ENCODE measurements around the gene AFF3.

The AFF3 gene

DNA sequence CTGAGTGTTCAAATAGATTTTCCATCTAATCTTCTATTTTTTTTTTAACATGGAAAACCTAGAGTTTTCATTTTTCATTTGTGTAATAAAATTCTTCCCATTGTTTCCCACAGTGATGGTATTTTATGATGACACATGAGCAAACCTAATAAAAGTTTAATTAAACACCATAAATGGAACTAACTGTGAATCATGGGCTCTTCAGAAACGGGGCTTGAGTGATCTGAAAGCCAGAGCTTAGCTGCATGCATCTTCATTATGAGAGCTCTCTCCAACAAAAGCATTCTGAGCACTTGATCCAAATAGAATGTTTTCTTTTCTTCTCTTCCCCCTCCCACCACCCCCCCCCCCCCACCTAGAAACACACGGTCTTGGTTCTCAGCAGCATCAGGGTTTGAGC is 570.4 kb downstream of the AFF3 start:
- no peak for DNase-seq

GRCh38 chr2:99571533-99571932 is 570.9 kb downstream of the AFF3 start:
- no peak for DNase-seq

- no peak for DNase-seq
Observed at GRCh38 chr2:99571021-99571420, 571.4 kb downstream of the AFF3 start.

GRCh38 chr2:99569386-99569785 is 573.0 kb downstream of the AFF3 start:
- DNase-seq, result no peak

DNA sequence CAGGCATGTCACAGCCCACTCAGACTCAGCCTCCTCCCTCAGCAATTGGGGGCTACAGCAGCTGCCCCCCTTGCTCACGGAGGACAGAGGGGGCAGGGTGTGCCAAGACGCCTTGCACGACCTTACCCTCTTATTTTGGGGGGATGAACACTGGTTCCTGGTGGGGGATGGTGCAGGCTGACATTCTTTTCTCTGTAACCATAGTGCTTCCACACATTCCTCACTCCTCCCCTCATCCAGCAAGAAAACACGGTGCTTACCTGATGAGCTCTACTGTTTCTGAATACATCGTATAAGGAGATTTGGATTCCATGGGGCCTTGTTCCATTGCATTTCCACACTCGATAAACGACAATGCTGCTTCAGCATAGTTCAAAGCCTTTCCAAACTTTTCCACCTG is 577.2 kb downstream of the AFF3 start:
- DNase-seq, result no peak

GRCh38 chr2:99562516-99562915 is 579.9 kb downstream of the AFF3 start:
- DNase-seq, result no peak

DNA sequence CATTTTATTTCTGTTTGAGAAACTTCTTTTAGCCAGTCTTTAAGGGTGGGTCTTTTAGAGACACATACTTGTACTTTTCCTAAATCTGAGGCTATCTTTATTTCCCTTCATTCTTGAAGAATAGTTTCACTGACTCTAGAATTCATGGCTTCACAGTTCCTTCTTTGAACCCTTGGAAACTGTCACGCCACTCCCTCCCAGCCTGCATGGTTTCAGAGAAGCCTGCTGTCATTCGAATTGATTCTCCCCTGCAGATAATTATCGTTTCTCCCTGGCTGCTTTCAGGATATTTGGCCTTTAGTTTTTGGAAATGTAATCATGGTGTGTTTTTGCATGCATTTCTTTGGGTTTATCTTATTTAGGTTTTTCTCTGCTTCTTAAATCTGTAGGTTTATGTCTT is 580.6 kb downstream of the AFF3 start:
- DNase-seq, result no peak

- peak; percentile 62 to 69 for DNase-seq
Observed at GRCh38 chr2:99559075-99559662, 583.2 kb downstream of the AFF3 start.

DNA sequence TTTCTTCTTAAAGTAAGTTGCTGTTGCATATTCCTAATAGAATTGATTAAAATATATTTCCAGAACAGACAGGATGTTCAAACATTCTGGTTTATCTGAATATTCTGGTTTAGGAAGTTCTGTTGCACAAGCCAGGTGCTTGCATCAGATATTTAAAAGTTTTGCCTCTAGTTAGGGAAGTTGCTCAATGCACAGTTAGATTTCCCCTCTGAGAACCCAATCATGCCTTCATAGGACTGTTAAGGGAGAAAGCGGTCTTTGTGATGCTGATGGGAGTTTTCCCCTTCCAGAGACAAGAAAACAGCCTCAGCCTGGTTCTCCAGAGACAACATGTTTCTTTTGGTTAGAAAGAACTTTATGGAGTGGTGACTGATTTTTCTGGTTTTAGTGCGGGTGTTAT is 587.0 kb downstream of the AFF3 start:
- DNase-seq, result no peak

GRCh38 chr2:99554871-99555270 is 587.5 kb downstream of the AFF3 start:
- no peak for DNase-seq

DNA sequence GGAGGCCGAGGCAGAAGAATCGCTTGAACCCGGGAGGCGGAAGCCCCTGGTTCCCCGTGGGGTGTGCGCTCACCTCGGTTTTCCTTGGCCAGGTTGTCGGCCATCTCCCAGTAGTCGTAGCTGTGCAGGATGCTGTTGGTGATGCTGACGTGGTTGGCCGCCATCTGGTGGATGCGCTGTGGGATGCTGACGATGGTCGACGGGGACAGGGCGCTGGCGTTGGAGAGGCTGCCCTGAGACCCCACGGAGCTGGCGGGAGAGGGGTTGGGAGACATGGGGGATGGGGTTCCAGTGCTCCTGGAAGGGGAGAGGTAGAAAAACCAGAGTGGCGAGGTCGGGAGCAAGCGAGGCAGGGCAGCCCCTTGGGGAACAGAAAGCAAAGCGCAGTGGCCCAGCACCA is 588.2 kb downstream of the AFF3 start:
- DNase-seq, result no peak

GRCh38 chr2:99552529-99552928 is 589.9 kb downstream of the AFF3 start:
- no peak for DNase-seq

GRCh38 chr2:99550368-99550767 is 592.0 kb downstream of the AFF3 start:
- DNase-seq, result no peak

GRCh38 chr2:99545604-99546003 is 596.8 kb downstream of the AFF3 start:
- DNase-seq, result no peak

DNA sequence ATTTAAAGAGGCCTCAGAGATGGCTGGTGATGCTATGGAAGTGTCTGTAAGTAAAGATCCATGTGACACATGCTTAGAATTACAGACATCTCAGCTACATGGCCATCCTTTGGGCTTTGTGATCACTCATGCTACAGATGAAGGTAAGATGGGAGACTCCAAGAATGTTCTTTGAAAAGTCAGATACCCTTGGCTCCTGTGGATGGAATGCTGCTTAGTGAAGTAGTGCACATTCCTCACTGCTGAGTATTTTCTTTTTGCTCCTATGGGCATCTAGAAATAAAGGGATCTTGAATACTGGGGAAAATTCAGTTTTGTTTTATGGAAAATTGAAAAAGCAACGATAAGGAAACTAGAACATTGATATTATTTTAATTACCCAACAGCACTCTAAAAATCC is 597.3 kb downstream of the AFF3 start:
- no peak for DNase-seq

DNA sequence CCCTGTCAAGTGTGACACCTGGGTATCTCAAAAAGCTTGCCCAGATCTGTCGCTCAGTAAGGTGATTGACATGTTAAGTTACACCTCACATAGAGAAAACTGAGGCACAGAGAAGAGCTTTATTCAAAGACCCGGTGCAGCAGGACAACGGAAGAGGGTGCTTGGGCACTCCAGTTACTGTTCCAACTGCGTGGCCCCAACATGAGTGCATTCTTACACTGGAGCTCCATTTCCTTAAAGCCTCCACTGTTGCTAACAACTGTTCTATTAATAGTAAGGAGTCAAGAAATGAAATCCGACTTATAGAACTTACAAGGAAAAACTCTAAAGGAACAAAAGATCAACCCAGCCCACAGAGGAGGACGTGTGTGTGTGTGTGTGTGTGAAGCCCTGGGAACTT is 597.8 kb downstream of the AFF3 start:
- DNase-seq, result no peak

- no peak for DNase-seq
Observed at GRCh38 chr2:99543247-99543646, 599.1 kb downstream of the AFF3 start.

DNA sequence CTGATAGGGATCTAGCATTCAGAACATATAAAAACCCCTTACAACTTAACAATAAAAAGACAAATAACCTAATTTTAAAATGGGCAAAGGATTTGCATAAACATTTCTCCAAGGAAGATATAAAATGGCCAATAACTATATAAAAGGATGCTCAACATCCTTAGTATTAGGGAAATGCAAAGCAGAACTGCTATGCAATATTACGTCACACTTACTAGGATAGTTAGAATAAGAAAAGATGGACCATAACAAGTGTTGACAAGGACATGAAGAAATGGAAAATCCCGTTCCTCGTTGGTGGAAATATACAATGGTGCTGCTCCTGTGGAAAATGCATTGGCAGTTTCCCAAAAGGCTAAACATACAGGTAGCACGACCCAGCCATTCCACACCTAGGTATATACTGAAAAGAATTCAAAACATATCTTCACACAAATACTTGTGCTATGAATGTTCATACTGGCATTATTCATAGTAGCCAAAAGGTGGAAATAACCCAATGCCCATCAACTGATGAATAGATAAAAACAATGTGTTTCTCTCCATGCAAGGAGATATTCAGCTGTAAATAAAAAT is 604.4 kb downstream of the AFF3 start:
- no peak for DNase-seq

GRCh38 chr2:99524056-99524455 is 618.3 kb downstream of the AFF3 start:
- DNase-seq, result no peak

DNA sequence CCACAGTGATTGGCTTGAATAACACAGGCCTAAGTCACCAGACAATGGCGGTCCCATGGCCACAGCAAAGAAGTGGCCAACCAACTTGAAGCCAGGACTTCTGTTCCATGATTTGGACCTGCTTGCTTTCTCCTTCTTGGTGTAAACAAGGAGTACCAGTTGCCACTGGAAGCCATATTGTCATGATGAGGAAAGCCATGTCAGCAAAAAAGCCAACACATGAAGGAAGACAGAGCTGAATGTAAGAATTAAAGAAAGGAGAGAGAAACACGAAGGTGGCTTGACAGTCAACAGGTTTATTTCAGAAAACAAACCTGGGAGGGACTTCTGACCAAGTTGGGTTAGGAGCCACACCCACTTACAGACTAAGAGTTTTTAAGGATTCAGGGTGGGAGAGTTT is 620.2 kb downstream of the AFF3 start:
- no peak for DNase-seq

- no peak for DNase-seq
Observed at GRCh38 chr2:99520813-99521212, 621.6 kb downstream of the AFF3 start.

DNA sequence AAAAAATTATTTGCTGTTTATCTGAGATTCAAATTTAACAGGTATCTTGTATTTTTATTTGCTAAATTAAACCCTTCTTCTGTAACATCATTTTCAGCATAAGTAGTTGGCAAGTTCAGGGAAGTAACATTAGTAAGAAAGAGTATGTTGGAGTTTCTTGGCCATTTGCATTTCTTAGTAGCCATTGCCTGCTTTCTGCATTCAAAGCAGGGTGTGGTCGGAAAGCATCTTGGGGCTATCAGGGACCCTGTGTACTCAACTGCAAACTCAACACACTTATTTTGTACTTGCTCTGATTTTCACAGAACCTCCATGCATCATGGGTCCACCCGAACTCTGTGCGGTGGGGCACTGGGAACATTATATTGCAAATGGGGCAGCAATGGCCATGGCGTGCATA is 622.2 kb downstream of the AFF3 start:
- no peak for DNase-seq

- no peak for DNase-seq
Observed at GRCh38 chr2:99514357-99514756, 628.0 kb downstream of the AFF3 start.

- DNase-seq, result no peak
Observed at GRCh38 chr2:99512181-99512591, 630.2 kb downstream of the AFF3 start.

DNA sequence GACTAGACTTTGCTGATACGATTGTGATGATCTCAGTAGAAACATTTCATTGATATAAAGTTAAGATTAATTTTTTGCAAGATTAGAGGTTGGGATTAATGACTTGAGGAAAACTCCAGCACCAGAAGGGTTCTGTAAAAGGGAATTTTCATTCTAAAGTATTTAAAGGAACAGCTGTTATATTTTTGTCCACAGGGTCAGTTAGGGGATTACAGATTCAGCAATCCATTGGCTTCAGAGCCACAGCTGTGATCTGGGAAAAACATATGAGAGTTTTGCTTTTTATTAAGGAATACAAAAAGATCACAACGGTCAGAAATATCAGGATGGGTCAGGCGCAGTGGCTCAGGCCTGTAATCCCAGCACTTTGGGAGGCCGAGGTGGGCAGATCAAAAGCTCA is 633.0 kb downstream of the AFF3 start:
- no peak for DNase-seq
